Stimulated activated CD8-positive, alpha-beta memory T cell treated with anti-CD3 and anti-CD28 coated beads, Interleukin-7, amount 100 ng/mL, for 1 hour (primary cell): Measurements from ENCODE around the gene PPFIA2.
"Not testable (repeated sequence)": the region's sequence is repeated elsewhere in the genome, so short reads cannot be mapped to it uniquely, and the experiment has no call there.

ENCODE experiments used
- DNase-seq, 2 donors: peaks; one replicate each; pipeline ENCODE4 v3.0.0-alpha.2; 2020; ENCODE audit warnings: low read depth in 2 of 2

Gene PPFIA2

GRCh38 chr12:81668475-81668874, 90.7 kb downstream of the PPFIA2 start:
- no peak for DNase-seq

DNA sequence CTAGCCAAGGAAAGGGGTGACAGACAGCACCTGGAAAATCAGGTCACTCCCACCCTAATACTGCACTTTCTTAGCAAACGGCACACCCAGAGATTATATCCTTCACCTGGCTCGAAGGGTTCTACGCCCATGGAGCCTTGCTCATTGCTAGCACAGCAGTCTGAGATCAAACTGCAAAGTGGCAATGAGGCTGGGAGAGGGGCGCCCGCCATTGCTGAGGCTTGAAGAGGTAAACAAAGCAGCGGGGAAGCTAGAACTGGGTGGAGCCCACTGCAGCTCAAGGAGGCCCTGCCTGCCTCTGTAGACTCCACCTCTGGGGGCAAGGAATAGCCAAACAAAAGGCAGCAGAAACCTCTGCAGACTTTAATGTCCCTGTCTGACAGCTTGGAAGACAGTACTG, 99.8 kb downstream of the PPFIA2 start:
- not testable (repeated sequence) for DNase-seq

DNA sequence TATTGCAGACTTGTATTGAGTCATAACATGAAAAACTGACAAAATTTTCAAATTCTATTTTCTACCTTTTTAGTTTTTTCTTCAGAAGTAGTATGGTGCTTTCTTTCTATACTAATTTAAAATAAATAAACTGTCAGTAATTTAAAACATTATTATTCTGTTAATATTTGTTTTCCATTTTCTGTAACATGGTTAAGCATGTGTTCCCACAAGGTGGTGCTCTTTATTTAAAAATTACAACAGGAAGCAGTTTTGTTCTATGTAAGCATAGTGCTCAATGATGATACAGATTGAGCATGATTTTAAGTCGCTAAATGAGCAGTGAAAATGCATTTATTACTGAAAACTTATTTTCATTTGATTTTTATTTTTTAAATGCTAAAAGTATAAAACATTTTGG, 114.6 kb downstream of the PPFIA2 start:
- no peak for DNase-seq

- DNase-seq: no peak
Observed at GRCh38 chr12:81639196-81639595, 120.0 kb downstream of the PPFIA2 start.

DNA sequence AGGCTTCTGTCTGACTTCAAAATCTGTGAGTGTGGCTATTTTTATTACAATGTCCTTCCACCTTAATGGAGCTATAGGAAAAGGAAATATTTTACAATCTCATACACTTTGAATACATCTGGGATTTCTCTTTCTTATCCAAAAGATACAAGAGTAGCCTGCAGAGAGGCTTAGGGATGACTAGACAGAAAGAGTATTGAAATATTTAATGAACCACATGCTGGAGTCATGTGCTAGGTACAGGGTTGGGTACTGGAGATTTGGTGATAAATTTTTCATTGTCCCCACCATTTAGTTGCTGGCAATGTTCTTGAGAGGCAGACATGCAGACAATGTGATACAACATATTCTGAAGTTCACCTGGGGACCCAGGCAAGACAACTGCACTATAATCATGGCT, 126.0 kb downstream of the PPFIA2 start:
- no peak for DNase-seq

DNA sequence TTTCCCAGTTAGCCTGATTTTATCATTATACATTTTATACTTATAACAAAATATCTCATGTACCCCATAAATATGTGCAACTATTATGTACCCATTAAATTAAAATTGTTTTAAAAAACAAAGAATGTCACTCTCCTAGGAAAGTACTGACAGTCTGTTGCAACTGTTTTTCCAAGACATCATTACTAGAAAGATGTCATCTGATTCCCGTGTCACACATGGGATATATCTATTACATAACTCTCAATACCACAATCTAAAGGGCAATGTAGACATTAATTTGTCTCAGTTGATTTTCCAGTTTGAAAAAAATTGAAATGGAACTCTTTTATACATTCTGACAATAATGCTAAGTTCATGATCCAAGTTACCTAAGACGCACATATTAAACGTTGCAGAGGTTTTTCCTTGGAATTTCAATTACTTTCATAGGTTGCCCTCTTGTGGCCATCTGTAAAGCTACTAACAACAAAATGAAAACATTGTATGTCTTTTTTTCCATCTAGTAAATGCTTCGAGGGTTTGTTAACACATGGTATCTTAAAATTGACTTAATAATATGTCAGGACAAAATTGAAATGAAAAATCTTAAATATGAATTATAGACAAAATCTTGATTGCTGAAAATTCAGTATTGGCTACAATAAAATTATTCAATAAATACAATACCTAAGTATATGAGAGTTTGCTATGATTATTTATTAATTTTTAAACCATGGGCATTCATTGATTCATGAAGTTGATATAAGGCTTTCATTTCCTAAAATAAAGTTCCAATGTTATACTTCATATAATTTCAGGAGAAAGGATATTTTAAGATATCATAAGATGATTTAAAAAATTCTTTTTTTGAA, 131.6 kb downstream of the PPFIA2 start:
- DNase-seq: no peak

GRCh38 chr12:81626406-81626805, 132.7 kb downstream of the PPFIA2 start:
- no peak for DNase-seq

GRCh38 chr12:81617915-81618314, 141.2 kb downstream of the PPFIA2 start:
- DNase-seq: no peak

- no peak for DNase-seq
Observed at GRCh38 chr12:81615026-81615588, 144.0 kb downstream of the PPFIA2 start.

GRCh38 chr12:81610955-81611889, 147.9 kb downstream of the PPFIA2 start:
- no peak for DNase-seq

GRCh38 chr12:81597928-81598604, 161.1 kb downstream of the PPFIA2 start:
- no peak for DNase-seq

- DNase-seq: no peak
Observed at GRCh38 chr12:81596558-81596957, 162.6 kb downstream of the PPFIA2 start.

DNA sequence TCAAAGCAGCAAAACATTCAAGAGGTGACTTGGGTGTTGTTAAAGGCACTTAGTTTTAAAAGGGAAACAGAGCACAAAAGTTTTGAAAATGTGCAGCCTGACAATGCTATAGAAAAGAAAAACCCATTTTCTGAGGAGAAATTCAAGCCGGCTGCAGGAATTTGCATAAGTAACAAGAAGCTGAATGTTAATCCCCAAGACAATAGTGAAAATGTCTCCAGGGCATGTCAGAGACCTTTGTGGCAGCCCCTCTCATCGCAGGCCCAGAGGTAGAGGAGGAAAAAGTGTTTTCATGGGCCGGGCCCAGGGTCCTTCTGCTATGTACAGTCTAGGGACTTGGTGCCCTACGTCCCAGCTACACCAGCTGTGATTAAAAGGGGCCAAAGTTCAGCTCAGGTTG, 167.9 kb downstream of the PPFIA2 start:
- DNase-seq: no peak

- DNase-seq: not testable (repeated sequence)
Observed at GRCh38 chr12:81590703-81591102, 168.4 kb downstream of the PPFIA2 start.

- no peak for DNase-seq
Observed at GRCh38 chr12:81588235-81589008, 170.7 kb downstream of the PPFIA2 start.

GRCh38 chr12:81585787-81586186, 173.4 kb downstream of the PPFIA2 start:
- no peak for DNase-seq

DNA sequence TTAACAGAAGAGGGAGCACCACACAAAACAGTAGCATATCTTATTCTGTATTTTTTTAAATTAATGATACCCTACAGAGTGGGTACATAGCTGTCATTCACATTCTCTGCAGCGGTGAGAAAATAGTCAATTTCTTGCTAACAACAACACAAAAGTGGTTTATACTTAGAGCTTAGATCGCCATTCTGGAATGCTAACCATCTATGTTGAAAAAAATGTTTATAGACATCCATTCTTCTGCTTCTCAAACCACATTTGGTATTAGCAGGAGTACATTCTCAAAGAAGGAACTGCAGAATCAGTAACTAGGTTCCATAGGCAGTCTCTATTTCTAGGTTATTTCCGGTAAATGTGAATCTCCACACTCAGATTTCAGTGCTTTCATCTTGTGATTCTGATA, 185.9 kb downstream of the PPFIA2 start:
- DNase-seq: no peak

DNA sequence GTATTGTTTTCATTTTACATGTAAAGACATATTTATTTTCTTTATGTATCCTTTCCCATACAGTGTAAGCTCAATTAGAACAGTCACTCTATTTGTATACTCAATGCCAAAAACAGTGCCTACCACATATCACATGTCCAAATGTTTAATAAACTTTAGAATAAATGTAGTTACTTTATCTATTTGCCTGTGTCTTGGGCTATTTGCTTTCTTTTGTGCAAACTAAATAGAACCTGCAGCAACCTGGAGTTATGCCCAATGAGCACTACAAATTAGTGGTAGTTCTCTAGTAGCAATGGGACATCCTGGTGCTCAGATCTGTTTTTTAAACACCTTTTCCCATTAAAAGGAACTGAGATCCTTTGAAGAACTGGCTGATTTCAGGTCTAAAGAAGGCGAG, 186.7 kb downstream of the PPFIA2 start:
- no peak for DNase-seq

DNA sequence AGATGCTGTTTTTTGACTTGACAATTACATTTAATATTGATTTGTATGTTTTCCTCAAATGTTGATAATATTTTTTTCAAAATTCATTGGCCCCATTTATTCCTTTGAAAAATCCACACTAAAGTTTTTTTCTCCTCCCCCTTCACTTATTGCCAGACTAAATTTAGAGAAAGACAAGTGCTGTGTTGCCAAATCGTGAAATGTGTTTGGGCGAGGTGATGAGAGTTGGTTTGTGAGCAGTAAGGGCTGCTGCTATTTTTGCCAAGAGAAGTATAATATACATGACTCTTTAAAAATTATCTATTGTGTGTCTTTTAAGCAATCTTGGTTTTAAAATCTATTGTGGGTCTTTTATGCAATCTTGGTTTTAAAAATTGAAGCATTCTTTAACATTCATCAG, 188.9 kb downstream of the PPFIA2 start:
- DNase-seq: no peak

GRCh38 chr12:81564237-81564636, 194.9 kb downstream of the PPFIA2 start:
- no peak for DNase-seq

DNA sequence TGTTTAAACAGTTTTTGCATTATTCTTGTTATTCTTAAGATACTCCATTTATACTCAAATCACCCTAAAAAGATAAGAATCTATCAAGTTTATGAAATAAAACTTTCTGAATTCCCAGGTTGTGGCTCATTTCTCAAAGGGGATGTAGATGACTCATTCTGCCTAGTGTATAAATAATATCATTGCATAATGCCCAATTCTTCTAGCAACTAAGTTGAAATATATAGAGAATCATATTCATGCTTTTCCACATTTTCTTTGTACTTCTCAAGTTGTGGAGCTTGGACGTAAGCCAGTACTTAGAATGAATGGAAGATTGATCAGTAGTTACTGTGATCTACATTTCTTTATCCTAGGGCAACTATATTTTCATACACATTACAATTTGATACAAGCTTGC, 201.1 kb downstream of the PPFIA2 start:
- no peak for DNase-seq
